ENCODE results near the gene NABP1. TPM values are rescaled to one million over a fixed set of nuclear protein-coding genes. Genes with fewer than 3 reads are reported as not detected.

The NABP1 gene
- total and polyA plus RNA-seq, 2 experiments from 2014 or later: 1.2 to 5.2 TPM

DNA sequence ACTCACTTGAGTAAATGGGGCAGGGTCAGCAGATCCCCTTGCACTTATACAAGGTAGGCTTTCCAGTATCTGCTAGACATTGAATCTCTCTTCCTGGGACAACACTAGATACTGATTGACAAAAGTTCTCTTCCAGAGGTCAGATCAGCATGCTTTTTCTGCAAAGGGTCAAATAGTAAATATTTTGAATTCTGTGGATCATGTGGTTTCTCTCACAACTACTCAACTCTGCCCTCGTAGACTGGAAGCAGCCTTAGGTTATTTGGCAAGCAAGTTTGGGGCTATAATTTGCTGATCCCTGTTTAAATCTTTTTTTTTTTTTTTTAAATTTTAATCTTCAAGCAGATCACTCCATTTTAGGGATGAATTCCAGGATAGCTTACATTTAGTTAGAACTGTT lies 17.4 kb upstream of the NABP1 start:
- no peaks in the 10 kb centered on the region for H3K9me3 ChIP-seq (ENCODE audit: low read depth)
- DNase-seq (ENCODE audit: low read depth in 1 of 2, low spot score in 1 of 2): no peak
- H3K4me3 ChIP-seq: no peak overlapping the region
- no peak overlapping the region for H3K27ac ChIP-seq
- no peaks in the 10 kb centered on the region for H3K4me1 ChIP-seq (ENCODE audit: low read depth)
- H3K27me3 ChIP-seq: no peaks in the 10 kb centered on the region
- no peaks in the 10 kb centered on the region for H3K36me3 ChIP-seq
- TF ChIP-seq, protein P1, sequence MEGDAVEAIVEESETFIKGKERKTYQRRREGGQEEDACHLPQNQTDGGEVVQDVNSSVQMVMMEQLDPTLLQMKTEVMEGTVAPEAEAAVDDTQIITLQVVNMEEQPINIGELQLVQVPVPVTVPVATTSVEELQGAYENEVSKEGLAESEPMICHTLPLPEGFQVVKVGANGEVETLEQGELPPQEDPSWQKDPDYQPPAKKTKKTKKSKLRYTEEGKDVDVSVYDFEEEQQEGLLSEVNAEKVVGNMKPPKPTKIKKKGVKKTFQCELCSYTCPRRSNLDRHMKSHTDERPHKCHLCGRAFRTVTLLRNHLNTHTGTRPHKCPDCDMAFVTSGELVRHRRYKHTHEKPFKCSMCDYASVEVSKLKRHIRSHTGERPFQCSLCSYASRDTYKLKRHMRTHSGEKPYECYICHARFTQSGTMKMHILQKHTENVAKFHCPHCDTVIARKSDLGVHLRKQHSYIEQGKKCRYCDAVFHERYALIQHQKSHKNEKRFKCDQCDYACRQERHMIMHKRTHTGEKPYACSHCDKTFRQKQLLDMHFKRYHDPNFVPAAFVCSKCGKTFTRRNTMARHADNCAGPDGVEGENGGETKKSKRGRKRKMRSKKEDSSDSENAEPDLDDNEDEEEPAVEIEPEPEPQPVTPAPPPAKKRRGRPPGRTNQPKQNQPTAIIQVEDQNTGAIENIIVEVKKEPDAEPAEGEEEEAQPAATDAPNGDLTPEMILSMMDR (IDR thresholded peaks at IDR 0.05; ENCODE audit: low read depth, low read length): no peak

DNA sequence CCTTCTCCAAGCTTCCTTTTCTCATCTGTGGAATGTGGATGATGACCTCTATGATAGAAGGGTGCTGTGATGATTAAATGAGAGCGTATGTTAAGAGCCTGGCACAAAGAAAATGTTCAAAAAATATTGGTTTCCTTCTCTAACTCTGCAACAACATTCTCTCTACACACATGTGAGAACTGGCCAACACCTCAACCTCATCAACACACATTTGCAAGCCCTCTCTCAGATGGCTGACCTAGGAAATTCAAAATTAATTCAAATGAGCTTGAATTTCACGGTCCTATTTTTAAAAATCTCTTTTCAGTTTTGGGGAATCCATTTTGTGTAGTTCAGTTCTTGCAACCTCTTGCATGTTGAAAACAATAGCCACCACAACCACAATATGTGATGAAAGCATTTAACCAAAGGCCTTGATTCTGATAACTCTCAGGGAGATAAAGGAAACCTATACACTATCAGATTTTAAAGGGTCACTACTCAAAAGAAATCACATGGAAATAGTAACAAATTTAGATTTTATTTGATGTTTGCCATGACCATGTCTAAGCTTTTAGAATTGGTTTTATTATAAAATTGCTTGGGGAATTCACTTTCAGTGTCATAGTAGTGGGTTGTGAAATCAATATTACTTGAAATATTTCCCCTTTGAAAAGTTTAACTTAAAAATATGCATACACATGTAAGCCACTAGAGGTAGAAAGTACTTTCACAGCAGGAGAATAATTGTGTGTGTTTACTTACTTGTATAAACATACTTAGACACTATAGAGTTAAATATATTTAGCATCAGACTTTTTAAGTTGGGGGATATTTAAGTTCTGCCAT lies 16.6 kb upstream of the NABP1 start:
- Histone ChIP-seq H3K27ac (no peak overlapping the region), H3K4me1 (ENCODE audit: low read depth) (no peaks in the 10 kb centered on the region), H3K4me3 (no peak overlapping the region), H3K27me3 (no peaks in the 10 kb centered on the region), H3K36me3 (no peaks in the 10 kb centered on the region), H3K9me3 (ENCODE audit: low read depth) (no peaks in the 10 kb centered on the region)
- DNase-seq (ENCODE audit: low read depth in 1 of 2, low spot score in 1 of 2): no peak
- TF ChIP-seq, protein P1 (IDR thresholded peaks at IDR 0.05; ENCODE audit: low read depth, low read length): no peak

DNA sequence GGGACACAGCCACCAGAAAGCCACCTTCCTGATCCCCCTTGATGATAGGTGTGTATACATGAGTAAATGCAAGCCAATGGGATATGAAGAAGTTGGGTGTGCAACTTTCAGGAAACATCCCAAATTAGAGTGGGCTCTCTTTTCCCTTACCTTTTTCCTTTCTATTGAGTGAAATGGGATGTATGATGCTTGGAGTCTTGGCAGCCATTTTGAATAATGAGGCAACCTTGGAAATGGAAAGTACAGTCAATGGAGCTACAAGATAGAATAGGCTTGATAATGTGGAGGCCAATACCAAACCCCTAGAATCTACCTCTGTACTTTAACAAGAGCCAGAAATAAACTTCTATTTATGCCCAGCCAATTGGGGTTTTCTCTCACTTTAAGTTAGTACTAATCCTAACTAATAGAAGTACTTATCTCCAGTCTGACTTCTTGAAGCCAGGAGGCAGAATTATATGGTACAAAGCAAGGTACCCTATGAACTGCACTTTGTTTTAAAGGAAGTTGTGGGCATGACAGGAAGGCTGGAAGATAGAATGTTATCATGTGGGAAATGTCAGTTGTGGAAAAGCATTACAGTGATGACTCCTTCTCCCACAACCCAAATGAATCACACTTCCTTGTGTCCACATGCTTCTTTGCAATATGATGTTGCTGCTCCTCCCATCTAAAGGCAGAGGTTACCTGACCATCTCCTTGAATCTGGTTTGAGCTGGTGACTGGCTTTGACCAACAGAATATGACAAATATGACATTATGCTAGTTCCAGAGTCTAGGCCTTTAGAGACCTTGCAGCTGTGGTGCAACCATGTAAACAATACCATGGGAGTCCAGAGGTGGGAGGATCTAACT lies 12.9 kb upstream of the NABP1 start:
- H3K9me3 ChIP-seq (ENCODE audit: low read depth): no peaks in the 10 kb centered on the region
- H3K36me3 ChIP-seq: no peaks in the 10 kb centered on the region
- H3K4me1 ChIP-seq (ENCODE audit: low read depth): no peaks in the 10 kb centered on the region
- TF ChIP-seq, protein P1 (IDR thresholded peaks at IDR 0.05; ENCODE audit: low read depth, low read length): no peak
- H3K27ac ChIP-seq: no peak overlapping the region
- H3K27me3 ChIP-seq: no peaks in the 10 kb centered on the region
- peak in 1 of 2 donors; percentile 68 for DNase-seq (ENCODE audit: low read depth in 1 of 2, low spot score in 1 of 2)
- H3K4me3 ChIP-seq: no peak overlapping the region

DNA sequence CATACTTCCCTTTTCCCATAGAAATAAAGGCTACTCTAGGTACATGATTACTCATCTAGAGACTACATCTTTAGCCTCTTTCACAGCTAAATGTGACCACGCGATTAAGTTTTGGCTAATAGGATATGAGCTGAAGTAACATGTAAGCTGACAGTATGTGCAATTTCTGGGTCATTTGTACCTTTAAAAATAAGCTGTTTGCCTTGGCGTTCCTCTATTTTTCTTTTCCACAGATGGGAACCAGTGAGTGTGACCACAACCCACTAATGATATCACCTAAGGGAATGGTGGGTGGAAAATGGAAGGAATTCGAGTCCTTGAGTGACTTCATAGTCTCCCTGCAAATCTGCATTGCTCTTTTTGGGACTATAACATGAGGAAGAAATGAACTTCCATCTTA lies 11.7 kb upstream of the NABP1 start:
- no peaks in the 10 kb centered on the region for H3K36me3 ChIP-seq
- no peaks in the 10 kb centered on the region for H3K4me1 ChIP-seq (ENCODE audit: low read depth)
- no peaks in the 10 kb centered on the region for H3K27me3 ChIP-seq
- DNase-seq (ENCODE audit: low read depth in 1 of 2, low spot score in 1 of 2): no peak
- no peaks in the 10 kb centered on the region for H3K9me3 ChIP-seq (ENCODE audit: low read depth)
- H3K27ac ChIP-seq: no peak overlapping the region
- TF ChIP-seq, protein P1 (IDR thresholded peaks at IDR 0.05; ENCODE audit: low read depth, low read length): no peak
- H3K4me3 ChIP-seq: no peak overlapping the region

DNA sequence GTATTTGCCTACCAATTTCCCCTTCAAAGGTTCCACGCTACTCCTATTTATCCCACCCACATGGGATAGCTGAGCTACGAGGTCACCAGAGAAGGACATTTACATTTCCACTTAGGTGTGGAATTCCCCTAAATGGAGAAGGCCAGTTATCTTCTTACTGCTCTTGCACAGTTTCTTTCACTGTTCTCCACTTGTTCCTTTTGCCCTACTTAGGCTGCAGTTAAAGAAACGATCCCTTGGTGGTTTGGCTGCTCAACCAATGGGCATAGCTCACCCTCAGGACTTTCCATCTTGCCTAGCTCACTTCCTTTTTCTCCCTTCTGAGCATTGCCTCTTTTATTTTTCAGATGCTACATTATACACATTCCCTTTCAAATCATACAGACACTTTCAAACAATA lies 11.2 kb upstream of the NABP1 start:
- TF ChIP-seq, protein P1 (IDR thresholded peaks at IDR 0.05; ENCODE audit: low read depth, low read length): no peak
- H3K27me3 ChIP-seq: no peaks in the 10 kb centered on the region
- H3K27ac ChIP-seq: no peak overlapping the region
- H3K4me3 ChIP-seq: no peak overlapping the region
- DNase-seq (ENCODE audit: low read depth in 1 of 2, low spot score in 1 of 2): no peak
- H3K4me1 ChIP-seq (ENCODE audit: low read depth): no peaks in the 10 kb centered on the region
- H3K36me3 ChIP-seq: no peaks in the 10 kb centered on the region
- no peaks in the 10 kb centered on the region for H3K9me3 ChIP-seq (ENCODE audit: low read depth)

All from cardiac muscle cell (in vitro differentiated cells and primary cell).